HEK293 (cell line): Measurements from ENCODE around the gene CDCP1.

Experiments
- KLF10 ChIP-seq: fragments of 450-650 bp; IDR thresholded peaks from 2 replicates; pipeline ENCODE4 v1.5.1; 2018; ENCODE audit warnings: missing biosample characterization, mild to moderate bottlenecking, missing genetic modification characterization
- RBAK ChIP-seq: fragments of 450-650 bp; formaldehyde crosslinking; IDR thresholded peaks from 2 replicates; pipeline ENCODE4 v1.5.1; 2016; ENCODE audit warnings: missing biosample characterization, missing genetic modification characterization
- SALL2 ChIP-seq: fragments of 450-650 bp; formaldehyde crosslinking; IDR thresholded peaks from 2 replicates; pipeline ENCODE4 v1.5.0; 2017; ENCODE audit warnings: missing biosample characterization, mild to moderate bottlenecking, missing genetic modification characterization, borderline replicate concordance
- YY1 ChIP-seq: fragments of 450-650 bp; formaldehyde crosslinking; IDR thresholded peaks from 2 replicates; pipeline ENCODE4 v1.5.1; 2018; ENCODE audit warnings: missing biosample characterization, missing genetic modification characterization
- ZNF239 ChIP-seq: fragments of 450-650 bp; formaldehyde crosslinking; IDR thresholded peaks from 2 replicates; pipeline ENCODE4 v1.5.1; 2016; ENCODE audit warnings: missing biosample characterization, missing genetic modification characterization
- ZNF274 ChIP-seq, 2 experiments: fragments of 200-500 bp in 1 of 2; fragments of 450-650 bp in 1 of 2; sonication (Bioruptor generic) in 1 of 2; formaldehyde crosslinking in 1 of 2; IDR thresholded peaks; 2 replicates each; pipeline versions ENCODE4 v1.5.1 to v1.6.1; 2014 to 2016; ENCODE audit warnings: borderline replicate concordance in 1 of 2, inconsistent platforms in 1 of 2, low read length in 1 of 2, missing biosample characterization in 1 of 2, missing genetic modification characterization in 1 of 2
- ZNF501 ChIP-seq: fragments of 450-650 bp; formaldehyde crosslinking; IDR thresholded peaks from 2 replicates; pipeline ENCODE4 v1.5.1; 2016; ENCODE audit warnings: missing biosample characterization, missing genetic modification characterization
- ZNF560 ChIP-seq: fragments of 450-650 bp; formaldehyde crosslinking; IDR thresholded peaks from 2 replicates; pipeline ENCODE4 v1.5.1; 2017; ENCODE audit warnings: missing biosample characterization, missing genetic modification characterization, borderline replicate concordance
- ZNF623 ChIP-seq: fragments of 450-650 bp; formaldehyde crosslinking; IDR thresholded peaks from 2 replicates; pipeline ENCODE4 v1.5.1; 2016; ENCODE audit warnings: missing biosample characterization, missing genetic modification characterization
- ZNF777 ChIP-seq: fragments of 450-650 bp; formaldehyde crosslinking; IDR thresholded peaks from 2 replicates; pipeline ENCODE4 v1.5.1; 2017; ENCODE audit warnings: missing biosample characterization, missing genetic modification characterization, borderline replicate concordance
- TF ChIP-seq, protein P1 (sequence below): fragments of 450-650 bp; formaldehyde crosslinking; IDR thresholded peaks from 2 replicates; pipeline ENCODE4 v1.5.1; 2016; ENCODE audit warnings: missing biosample characterization, missing genetic modification characterization
- TF ChIP-seq, protein P2 (sequence below): fragments of 450-650 bp; formaldehyde crosslinking; IDR thresholded peaks from 2 replicates; pipeline ENCODE4 v1.5.1; 2016; ENCODE audit warnings: missing biosample characterization, missing genetic modification characterization
- TF ChIP-seq, protein P3 (sequence below): IDR thresholded peaks from 2 replicates; pipeline ENCODE4 v1.6.1; 2011; ENCODE audit warnings: mild to moderate bottlenecking, low read depth, low read length, borderline replicate concordance

DNA sequence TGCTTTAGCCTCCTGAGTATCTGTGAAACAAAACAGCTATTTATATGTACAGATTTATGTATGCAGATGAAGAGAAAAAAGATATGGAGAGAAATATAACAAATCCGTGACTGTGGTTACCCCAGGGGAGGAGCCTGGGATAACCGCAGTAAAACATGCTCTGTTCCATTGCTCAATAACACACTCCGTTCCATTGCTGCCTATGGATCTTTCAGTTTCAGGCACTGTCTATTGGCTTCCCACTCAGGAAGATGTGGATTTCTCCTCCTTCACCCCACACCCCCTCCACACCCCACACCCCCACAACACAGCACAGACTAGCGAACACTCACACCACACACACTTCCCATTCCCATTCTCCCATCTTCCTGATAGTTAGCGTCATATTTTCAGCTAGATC lies 47.9 kb downstream of the CDCP1 start:
- TF ChIP-seq, protein P1, sequence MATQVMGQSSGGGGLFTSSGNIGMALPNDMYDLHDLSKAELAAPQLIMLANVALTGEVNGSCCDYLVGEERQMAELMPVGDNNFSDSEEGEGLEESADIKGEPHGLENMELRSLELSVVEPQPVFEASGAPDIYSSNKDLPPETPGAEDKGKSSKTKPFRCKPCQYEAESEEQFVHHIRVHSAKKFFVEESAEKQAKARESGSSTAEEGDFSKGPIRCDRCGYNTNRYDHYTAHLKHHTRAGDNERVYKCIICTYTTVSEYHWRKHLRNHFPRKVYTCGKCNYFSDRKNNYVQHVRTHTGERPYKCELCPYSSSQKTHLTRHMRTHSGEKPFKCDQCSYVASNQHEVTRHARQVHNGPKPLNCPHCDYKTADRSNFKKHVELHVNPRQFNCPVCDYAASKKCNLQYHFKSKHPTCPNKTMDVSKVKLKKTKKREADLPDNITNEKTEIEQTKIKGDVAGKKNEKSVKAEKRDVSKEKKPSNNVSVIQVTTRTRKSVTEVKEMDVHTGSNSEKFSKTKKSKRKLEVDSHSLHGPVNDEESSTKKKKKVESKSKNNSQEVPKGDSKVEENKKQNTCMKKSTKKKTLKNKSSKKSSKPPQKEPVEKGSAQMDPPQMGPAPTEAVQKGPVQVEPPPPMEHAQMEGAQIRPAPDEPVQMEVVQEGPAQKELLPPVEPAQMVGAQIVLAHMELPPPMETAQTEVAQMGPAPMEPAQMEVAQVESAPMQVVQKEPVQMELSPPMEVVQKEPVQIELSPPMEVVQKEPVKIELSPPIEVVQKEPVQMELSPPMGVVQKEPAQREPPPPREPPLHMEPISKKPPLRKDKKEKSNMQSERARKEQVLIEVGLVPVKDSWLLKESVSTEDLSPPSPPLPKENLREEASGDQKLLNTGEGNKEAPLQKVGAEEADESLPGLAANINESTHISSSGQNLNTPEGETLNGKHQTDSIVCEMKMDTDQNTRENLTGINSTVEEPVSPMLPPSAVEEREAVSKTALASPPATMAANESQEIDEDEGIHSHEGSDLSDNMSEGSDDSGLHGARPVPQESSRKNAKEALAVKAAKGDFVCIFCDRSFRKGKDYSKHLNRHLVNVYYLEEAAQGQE (tag by site-specific recombination), result no peak
- no peak for TF ChIP-seq ZNF274 (IDR thresholded peaks at IDR 0.05; ENCODE audit: low read length)
- TF ChIP-seq ZNF274 (tag by site-specific recombination; IDR thresholded peaks at IDR 0.05; ENCODE audit: borderline replicate concordance), result no peak
- TF ChIP-seq, protein P2, sequence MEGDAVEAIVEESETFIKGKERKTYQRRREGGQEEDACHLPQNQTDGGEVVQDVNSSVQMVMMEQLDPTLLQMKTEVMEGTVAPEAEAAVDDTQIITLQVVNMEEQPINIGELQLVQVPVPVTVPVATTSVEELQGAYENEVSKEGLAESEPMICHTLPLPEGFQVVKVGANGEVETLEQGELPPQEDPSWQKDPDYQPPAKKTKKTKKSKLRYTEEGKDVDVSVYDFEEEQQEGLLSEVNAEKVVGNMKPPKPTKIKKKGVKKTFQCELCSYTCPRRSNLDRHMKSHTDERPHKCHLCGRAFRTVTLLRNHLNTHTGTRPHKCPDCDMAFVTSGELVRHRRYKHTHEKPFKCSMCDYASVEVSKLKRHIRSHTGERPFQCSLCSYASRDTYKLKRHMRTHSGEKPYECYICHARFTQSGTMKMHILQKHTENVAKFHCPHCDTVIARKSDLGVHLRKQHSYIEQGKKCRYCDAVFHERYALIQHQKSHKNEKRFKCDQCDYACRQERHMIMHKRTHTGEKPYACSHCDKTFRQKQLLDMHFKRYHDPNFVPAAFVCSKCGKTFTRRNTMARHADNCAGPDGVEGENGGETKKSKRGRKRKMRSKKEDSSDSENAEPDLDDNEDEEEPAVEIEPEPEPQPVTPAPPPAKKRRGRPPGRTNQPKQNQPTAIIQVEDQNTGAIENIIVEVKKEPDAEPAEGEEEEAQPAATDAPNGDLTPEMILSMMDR (tag by site-specific recombination), result no peak
- no peak for TF ChIP-seq ZNF239 (tag by site-specific recombination)
- TF ChIP-seq ZNF501 (tag by site-specific recombination), result no peak
- no peak for TF ChIP-seq KLF10 (tag by site-specific recombination)
- TF ChIP-seq, protein P3, sequence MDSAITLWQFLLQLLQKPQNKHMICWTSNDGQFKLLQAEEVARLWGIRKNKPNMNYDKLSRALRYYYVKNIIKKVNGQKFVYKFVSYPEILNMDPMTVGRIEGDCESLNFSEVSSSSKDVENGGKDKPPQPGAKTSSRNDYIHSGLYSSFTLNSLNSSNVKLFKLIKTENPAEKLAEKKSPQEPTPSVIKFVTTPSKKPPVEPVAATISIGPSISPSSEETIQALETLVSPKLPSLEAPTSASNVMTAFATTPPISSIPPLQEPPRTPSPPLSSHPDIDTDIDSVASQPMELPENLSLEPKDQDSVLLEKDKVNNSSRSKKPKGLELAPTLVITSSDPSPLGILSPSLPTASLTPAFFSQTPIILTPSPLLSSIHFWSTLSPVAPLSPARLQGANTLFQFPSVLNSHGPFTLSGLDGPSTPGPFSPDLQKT, result no peak
- TF ChIP-seq SALL2, result no peak
- no peak for TF ChIP-seq YY1 (tag by site-specific recombination)
- no peak for TF ChIP-seq RBAK
- TF ChIP-seq ZNF560, result no peak
- TF ChIP-seq ZNF623, result no peak
- no peak for TF ChIP-seq ZNF777
